ENCODE data around the gene SELENOO. TPM values are rescaled to one million over a fixed set of nuclear protein-coding genes. Genes with fewer than 3 reads are reported as not detected.

SELENOO gene
- total and polyA plus RNA-seq, 2 donors (not counting 1 experiment from before 2014, with no cell fraction given): 62.1 to 74.6 TPM

GRCh38 chr22:50175191-50175461 lies 25.7 kb upstream of the SELENOO start:
- Mint-ChIP-seq H3K27me3 (peaks cover 19% of the 10 kb centered on the region), H3K9me3 (ENCODE audit: insufficient read depth) (no peaks in the 10 kb centered on the region), H3K4me3 (no peak overlapping the region), H3K27ac (no peak overlapping the region), H3K4me1 (peaks cover 33% of the 10 kb centered on the region)
- 98% methylated on average over 4 of the region's 6 CpGs for WGBS (ENCODE audit: insufficient coverage)
- no peak overlapping the region for H2AFZ ChIP-seq (ENCODE audit: insufficient read depth, low read depth, low read length, poor library complexity, severe bottlenecking)
- H3K27me3 ChIP-seq (replicated peaks in 1 of 4; ENCODE audit: control extremely low read depth in 1 of 4, control insufficient read depth in 3 of 4, insufficient read depth in 4 of 4, low read length in 3 of 4): peaks cover 0 to 16% (median 8%) of the 10 kb centered on the region in 4 experiments
- ATAC-seq (ENCODE audit: low read depth) (no peak), DNase-seq (no peak)
- H3K4me3 ChIP-seq (ENCODE audit: control extremely low read depth in 1 of 5, extremely low read depth in 1 of 5, insufficient read depth in 1 of 5, low read depth in 2 of 5, low read length in 4 of 5): no peak overlapping the region
- peaks cover 0 to 5% (median 0%) of the 10 kb centered on the region in 3 donors for H3K9me3 ChIP-seq (ENCODE audit: control extremely low read depth in 1 of 3, control insufficient read depth in 2 of 3, insufficient read depth in 1 of 3, low read length in 2 of 3)
- ChIA-PET CTCF (interaction anchor here (1.3 to 4.1 kb wide), 2 partner anchors 16 to 25 kb away, joined by 4 to 13 read pairs; no protein-coding TSS in a partner anchor), POLR2A (interaction anchor here (2.0 to 8.0 kb wide), 2 partner anchors 12 to 16 kb away, joined by 7 to 54 read pairs; no protein-coding TSS in a partner anchor)
- H3K4me2 ChIP-seq (replicated peaks; ENCODE audit: low read depth, low read length, poor library complexity, severe bottlenecking): no peak overlapping the region
- no peak overlapping the region for H3K27ac ChIP-seq (ENCODE audit: low read length in 2 of 2)
- no peak overlapping the region for H3K9ac ChIP-seq (ENCODE audit: low read length)
- no peaks in the 10 kb centered on the region for H3K79me2 ChIP-seq (ENCODE audit: control insufficient read depth, insufficient read depth, low read length)
- intact Hi-C loops (cut with micrococcal nuclease): no loop called here
- peaks cover 34 to 38% of the 10 kb centered on the region in 2 donors for H3K4me1 ChIP-seq (ENCODE audit: control insufficient read depth in 2 of 2, insufficient read depth in 2 of 2, low read length in 2 of 2)
- H3K36me3 ChIP-seq (replicated peaks in 1 of 2; ENCODE audit: control extremely low read depth in 1 of 2, control insufficient read depth in 1 of 2, extremely low read depth in 1 of 2, insufficient read depth in 2 of 2, low read length in 1 of 2): no peaks in the 10 kb centered on the region
- TF ChIP-seq CTCF (IDR thresholded peaks at IDR 0.05): no peak
- TF ChIP-seq EZH2 (IDR thresholded peaks at IDR 0.05; ENCODE audit: borderline replicate concordance, insufficient read depth, low read depth, low read length, poor library complexity, severe bottlenecking): no peak
- no peaks in the 10 kb centered on the region for H4K20me1 ChIP-seq (ENCODE audit: control insufficient read depth, insufficient read depth, low read length, poor library complexity, severe bottlenecking)

GRCh38 chr22:50175921-50176849 lies 24.6 kb upstream of the SELENOO start:
- Histone ChIP-seq H4K20me1 (ENCODE audit: control insufficient read depth, insufficient read depth, low read length, poor library complexity, severe bottlenecking) (no peaks in the 10 kb centered on the region), H3K27me3 (replicated peaks in 1 of 4; ENCODE audit: control extremely low read depth in 1 of 4, control insufficient read depth in 3 of 4, insufficient read depth in 4 of 4, low read length in 3 of 4) (peaks cover 0 to 14% (median 5%) of the 10 kb centered on the region in 4 experiments), H3K79me2 (ENCODE audit: control insufficient read depth, insufficient read depth, low read length) (no peaks in the 10 kb centered on the region), H3K4me3 (ENCODE audit: control extremely low read depth in 1 of 5, extremely low read depth in 1 of 5, insufficient read depth in 1 of 5, low read depth in 2 of 5, low read length in 4 of 5) (no peak overlapping the region), H3K4me1 (ENCODE audit: control insufficient read depth in 2 of 2, insufficient read depth in 2 of 2, low read length in 2 of 2) (peaks cover 32 to 39% of the 10 kb centered on the region in 2 donors), H3K9me3 (ENCODE audit: control extremely low read depth in 1 of 3, control insufficient read depth in 2 of 3, insufficient read depth in 1 of 3, low read length in 2 of 3) (peaks cover 0 to 5% (median 0%) of the 10 kb centered on the region in 3 donors), H2AFZ (ENCODE audit: insufficient read depth, low read depth, low read length, poor library complexity, severe bottlenecking) (no peak overlapping the region), H3K9ac (ENCODE audit: low read length) (no peak overlapping the region), H3K36me3 (replicated peaks in 1 of 2; ENCODE audit: control extremely low read depth in 1 of 2, control insufficient read depth in 1 of 2, extremely low read depth in 1 of 2, insufficient read depth in 2 of 2, low read length in 1 of 2) (no peaks in the 10 kb centered on the region), H3K27ac (ENCODE audit: low read length in 2 of 2) (no peak overlapping the region), H3K4me2 (replicated peaks; ENCODE audit: low read depth, low read length, poor library complexity, severe bottlenecking) (peak overlapping the region; percentile 31)
- CTCF ChIA-PET: interaction anchor here (1.1 to 4.1 kb wide), 3 partner anchors 15 to 61 kb away, joined by 3 to 13 read pairs (median 3); no protein-coding TSS in a partner anchor
- Mint-ChIP-seq H3K27me3 (peaks cover 16% of the 10 kb centered on the region), H3K27ac (no peak overlapping the region), H3K4me1 (peaks cover 33% of the 10 kb centered on the region), H3K4me3 (no peak overlapping the region), H3K9me3 (ENCODE audit: insufficient read depth) (no peaks in the 10 kb centered on the region)
- DNase-seq (no peak), ATAC-seq (ENCODE audit: low read depth) (peak; percentile 25)
- intact Hi-C loops (cut with micrococcal nuclease): no loop called here
- POLR2A ChIA-PET: interaction anchor here (0.6 to 8.0 kb wide), 3 partner anchors 11 to 178 kb away, joined by 7 to 54 read pairs (median 11); no protein-coding TSS in a partner anchor
- TF ChIP-seq EZH2 (IDR thresholded peaks at IDR 0.05; ENCODE audit: borderline replicate concordance, insufficient read depth, low read depth, low read length, poor library complexity, severe bottlenecking): no peak
- no peak for TF ChIP-seq CTCF (IDR thresholded peaks at IDR 0.05)
- whole genome bisulfite sequencing (ENCODE audit: insufficient coverage): 61% methylated on average over 22 of the region's 27 CpGs
